ENCODE data around the gene RGR.
A peak's percentile ranks its signal among the peaks of the same experiment; 100 is the strongest.

The RGR gene

GRCh38 chr10:84224411-84225028 is 20.3 kb upstream of the RGR start:
- no peak for DNase-seq

- no peak for DNase-seq
Observed at GRCh38 chr10:84225427-84226173, 19.3 kb upstream of the RGR start, which contains the start of gene LRIT2. Gene LRIT2, minus strand, starts transcription at chr10:84225544. Its CDS starts 24 bp downstream, at chr10:84225520.

- DNase-seq, result no peak
Observed at GRCh38 chr10:84226616-84227015, 18.2 kb upstream of the RGR start.

GRCh38 chr10:84227810-84228209 is 17.0 kb upstream of the RGR start:
- no peak for DNase-seq

- no peak for DNase-seq
Observed at GRCh38 chr10:84230359-84230758, 14.5 kb upstream of the RGR start.

- DNase-seq, result no peak
Observed at GRCh38 chr10:84232376-84232775, 12.5 kb upstream of the RGR start.

GRCh38 chr10:84233940-84234339 is 10.9 kb upstream of the RGR start:
- no peak for DNase-seq

GRCh38 chr10:84234479-84234878 is 10.4 kb upstream of the RGR start:
- no peak for DNase-seq

GRCh38 chr10:84235096-84235495 is 9.8 kb upstream of the RGR start:
- DNase-seq, result no peak

- no peak for DNase-seq
Observed at GRCh38 chr10:84236807-84237198, 8.1 kb upstream of the RGR start.

GRCh38 chr10:84237199-84238051 is 7.4 kb upstream of the RGR start:
- DNase-seq, result peak in 1 of 2 experiments; percentile 38

GRCh38 chr10:84238909-84239308 is 5.9 kb upstream of the RGR start:
- no peak for DNase-seq

- DNase-seq, result no peak
Observed at GRCh38 chr10:84241185-84241790, 3.6 kb upstream of the RGR start, which contains the start of gene LRIT1. Gene LRIT1, minus strand, starts transcription at chr10:84241546. Its CDS starts 107 bp downstream, at chr10:84241439.

- DNase-seq, result no peak
Observed at GRCh38 chr10:84243759-84244158, 1.1 kb upstream of the RGR start.

- DNase-seq, result no peak
Observed at GRCh38 chr10:84247496-84247895, 2.6 kb downstream of the RGR start.

- no peak for DNase-seq
Observed at GRCh38 chr10:84248794-84249193, 3.9 kb downstream of the RGR start.

- no peak for DNase-seq
Observed at GRCh38 chr10:84254552-84255478, 10.0 kb downstream of the RGR start.

- peak; percentile 76 to 82 for DNase-seq
Observed at GRCh38 chr10:84256510-84257342, 11.9 kb downstream of the RGR start.

GRCh38 chr10:84257343-84258020 is 12.6 kb downstream of the RGR start:
- peak in 1 of 2 experiments; percentile 4 for DNase-seq

GRCh38 chr10:84258034-84258695 is 13.3 kb downstream of the RGR start:
- DNase-seq, result peak in 1 of 2 experiments; percentile 3

Data from activated T-cell treated with anti-CD3 and anti-CD28 coated beads, Interleukin-2, amount 50 U/mL, for 48 hours (primary cell).